CD4-positive, alpha-beta T cell treated with Interleukin-1 beta for 1 hour (primary cell): ENCODE results near the gene COL10A1.

ENCODE experiments used
- DNase-seq, 2 donors: peaks; one replicate each; pipeline ENCODE4 v3.0.0-alpha.2; 2020 to 2022

The COL10A1 gene

DNA sequence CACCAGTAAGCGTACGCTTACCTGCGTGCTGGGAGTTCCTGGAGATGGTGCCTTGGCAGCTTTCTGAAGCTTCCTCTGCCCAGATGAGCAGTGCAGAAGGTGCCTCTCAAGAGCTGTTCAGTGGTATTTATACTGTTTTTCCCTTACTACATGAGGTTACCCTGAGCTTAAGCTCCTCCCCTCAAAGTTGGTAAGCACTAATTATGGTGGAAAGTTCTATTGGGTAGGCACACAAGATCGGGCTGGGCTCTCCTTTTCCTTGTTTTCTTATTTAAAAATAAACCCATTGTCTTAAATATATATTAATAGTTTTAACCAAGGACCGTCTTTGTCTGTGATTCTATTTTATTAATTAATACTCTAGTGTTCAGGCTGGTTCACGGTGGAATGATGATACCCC, at the start of gene COL10A1:
TSS of gene COL10A1 (minus strand) at position 101 of the 400 bp plus-strand sequence. CDS start 640 bp downstream, outside the sequence.
- DNase-seq: no peak

- no peak for DNase-seq
These were observed 49.4 kb upstream of the COL10A1 start for GRCh38 chr6:116175344-116175743.

- DNase-seq: no peak
These were observed 48.0 kb upstream of the COL10A1 start for GRCh38 chr6:116173928-116174327.

DNA sequence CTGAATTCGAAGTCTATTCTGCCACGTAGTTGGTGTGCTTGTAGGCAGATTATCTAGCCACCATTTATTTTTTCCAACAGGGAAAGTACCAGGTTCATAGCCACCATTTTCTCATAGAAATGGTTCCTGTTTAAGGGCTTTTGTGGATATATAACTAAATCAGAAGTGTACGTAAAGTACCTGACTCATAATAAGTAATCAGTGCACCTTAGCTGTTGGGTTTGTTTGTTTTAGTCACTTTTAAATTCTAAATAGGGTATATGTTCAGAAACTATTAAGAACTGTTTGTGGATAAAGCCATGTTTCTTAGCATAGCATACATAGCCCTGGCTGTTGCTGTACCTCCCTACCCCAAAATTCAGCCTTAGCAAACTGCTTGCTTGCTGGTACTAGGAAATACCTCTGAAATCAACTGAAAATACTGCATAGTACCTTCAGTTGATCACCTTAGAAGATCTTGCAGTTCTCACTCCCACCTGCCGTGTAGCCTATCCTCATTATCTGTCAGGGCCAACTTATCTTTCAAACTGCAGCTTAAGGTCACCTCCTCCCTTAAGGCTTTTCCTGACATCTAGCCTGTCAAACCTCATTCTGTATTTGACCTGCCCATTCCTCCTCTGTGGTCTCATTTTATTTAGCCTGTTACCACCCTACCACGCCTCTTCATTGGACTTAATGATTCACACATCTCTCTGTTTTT, 44.6 kb upstream of the COL10A1 start:
- no peak for DNase-seq

GRCh38 chr6:116169880-116170279, 43.9 kb upstream of the COL10A1 start:
- no peak for DNase-seq

- DNase-seq: no peak
These were observed 42.2 kb upstream of the COL10A1 start for GRCh38 chr6:116168148-116168547.

- DNase-seq: no peak
These were observed 40.4 kb upstream of the COL10A1 start for GRCh38 chr6:116166369-116166768.

DNA sequence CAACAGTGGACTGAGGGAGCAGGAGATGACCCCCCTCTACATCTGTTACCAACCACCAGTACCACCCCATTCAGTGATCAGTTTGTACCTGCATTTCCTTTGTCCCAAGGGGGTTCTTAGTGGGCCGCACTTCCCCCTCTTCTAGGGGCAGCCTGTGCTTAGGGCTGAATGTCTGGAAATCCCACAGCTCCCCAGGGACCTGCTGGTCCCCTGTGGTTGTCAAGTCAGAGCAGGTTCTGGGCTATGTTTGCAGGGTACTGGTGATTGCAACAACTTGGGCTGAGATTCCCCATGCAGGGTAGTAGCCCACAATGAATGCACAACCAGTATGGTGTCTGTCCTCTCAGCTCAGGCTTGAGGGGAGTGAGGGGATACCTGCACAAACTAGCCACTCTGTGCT, 39.7 kb upstream of the COL10A1 start:
- peak in 1 of 2 donors; percentile 15 for DNase-seq

DNA sequence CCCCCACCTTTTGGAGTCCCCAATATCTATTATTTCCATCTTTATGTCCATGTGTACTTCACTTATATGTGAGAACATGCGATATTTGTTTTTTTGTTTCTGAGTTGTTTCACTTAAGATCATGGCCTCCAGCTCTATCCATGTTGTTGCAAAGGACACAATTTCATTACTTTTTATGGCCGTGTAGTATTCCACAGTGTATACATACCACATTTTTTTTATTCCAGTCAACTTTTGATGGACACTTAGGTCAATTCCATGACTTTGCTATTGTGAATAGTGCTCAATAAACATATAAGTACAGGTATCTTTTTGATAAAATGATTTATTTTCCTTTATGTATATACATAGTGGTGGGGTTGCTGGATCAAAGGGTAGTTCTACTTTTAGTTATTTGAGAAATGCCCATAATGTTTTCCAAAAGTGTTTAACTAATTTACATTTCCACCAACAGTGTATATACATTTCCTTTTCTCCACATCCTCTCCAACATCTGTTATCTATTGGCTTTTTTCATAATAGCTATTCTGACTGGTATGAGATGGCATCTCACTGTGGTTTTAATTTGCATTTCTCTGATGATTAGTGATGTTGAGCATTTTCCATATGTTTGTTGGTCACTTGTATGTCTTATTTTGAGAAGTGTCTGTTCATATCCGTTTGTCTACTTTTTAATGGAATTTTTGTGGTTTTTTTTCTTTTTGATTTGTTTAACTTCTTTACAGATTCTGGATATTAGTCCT, 34.0 kb upstream of the COL10A1 start:
- DNase-seq: no peak

DNA sequence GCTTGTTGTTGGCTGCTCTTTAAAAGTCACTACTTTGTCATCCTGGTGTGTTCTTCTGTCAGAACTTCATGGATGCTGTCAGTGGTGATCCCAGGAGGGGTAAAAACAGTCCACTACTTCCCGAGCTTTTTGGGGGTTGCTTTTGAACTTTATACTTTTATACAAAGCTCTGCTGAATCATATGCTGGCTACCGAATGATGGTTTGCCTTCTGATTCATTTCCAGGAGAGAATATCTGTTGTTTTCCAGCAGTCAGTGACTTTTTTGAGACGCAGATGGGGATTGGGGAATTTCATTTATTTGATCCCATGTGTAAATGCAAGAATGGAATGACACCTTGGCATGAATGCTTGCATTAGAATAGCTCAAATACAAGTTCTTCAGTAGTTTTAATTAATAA, 32.7 kb upstream of the COL10A1 start:
- DNase-seq: no peak

- no peak for DNase-seq
These were observed 31.5 kb upstream of the COL10A1 start for GRCh38 chr6:116157391-116157790.

- DNase-seq: no peak
These were observed 30.7 kb upstream of the COL10A1 start for GRCh38 chr6:116156405-116157326.

GRCh38 chr6:116154887-116155286, 29.0 kb upstream of the COL10A1 start:
- DNase-seq: no peak

GRCh38 chr6:116152620-116153019, 26.7 kb upstream of the COL10A1 start:
- DNase-seq: no peak

GRCh38 chr6:116145803-116146675, 20.1 kb upstream of the COL10A1 start:
- no peak for DNase-seq

GRCh38 chr6:116144605-116145004, 18.7 kb upstream of the COL10A1 start:
- DNase-seq: no peak

GRCh38 chr6:116139917-116140316, 14.0 kb upstream of the COL10A1 start:
- no peak for DNase-seq

DNA sequence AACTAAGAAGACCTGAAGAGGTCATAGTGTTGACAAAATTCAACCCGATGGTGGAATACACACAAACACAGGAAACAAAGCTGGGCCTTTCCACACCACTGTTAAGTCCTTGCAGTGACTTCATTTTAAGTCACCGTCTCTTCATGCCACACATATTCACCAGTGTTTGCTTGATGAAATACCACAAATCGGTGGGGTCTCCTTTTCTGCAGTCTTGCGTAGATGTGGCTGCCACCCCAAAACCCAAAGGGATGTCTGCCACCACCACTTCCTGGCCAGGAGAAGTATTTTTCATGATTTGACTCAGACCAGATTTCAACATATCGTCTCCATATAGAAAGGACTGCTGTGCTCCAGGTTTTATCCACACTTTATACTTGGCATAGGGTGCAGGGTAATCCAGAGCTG, 11.0 kb upstream of the COL10A1 start:
- peak in 1 of 2 donors; percentile 15 for DNase-seq

DNA sequence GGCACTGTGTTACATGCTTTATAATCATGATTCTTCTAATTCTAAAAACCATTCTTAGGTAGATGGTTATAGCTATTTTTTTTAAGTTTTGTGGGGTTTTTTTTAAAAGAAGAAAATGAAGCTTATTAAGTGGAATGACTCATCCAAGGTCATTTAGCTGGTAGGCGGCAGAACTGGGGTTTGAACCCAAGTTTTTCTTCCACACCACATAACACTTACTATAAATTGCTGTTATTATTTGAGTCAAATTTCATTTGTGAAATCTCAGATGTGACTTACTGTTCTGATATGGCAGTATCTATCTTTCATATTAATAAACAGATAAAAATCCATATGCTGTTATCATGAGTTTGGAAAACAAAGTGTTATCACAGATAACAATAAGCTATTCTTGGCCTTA, 10.4 kb upstream of the COL10A1 start:
- no peak for DNase-seq

DNA sequence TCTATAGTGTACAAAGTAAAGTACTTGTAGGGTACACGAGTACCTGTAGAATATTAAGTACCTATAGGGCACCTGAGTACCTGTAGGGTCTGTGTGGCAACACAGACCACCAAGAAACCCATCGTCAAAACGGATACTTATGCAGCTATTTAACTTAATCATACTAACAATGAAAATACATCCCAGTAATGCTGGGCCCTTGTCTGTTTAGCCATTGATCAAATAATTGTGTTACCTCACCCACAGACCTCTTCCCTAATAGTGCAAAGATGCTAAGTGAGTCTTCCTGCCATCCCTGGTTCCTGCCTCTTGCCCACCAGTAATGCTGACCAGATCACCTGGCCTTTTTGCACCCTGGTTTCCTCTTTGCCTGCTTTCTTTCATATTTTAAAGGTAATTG, 7.5 kb upstream of the COL10A1 start:
- DNase-seq: no peak

- no peak for DNase-seq
These were observed 2.0 kb upstream of the COL10A1 start for GRCh38 chr6:116127771-116128493.

DNA sequence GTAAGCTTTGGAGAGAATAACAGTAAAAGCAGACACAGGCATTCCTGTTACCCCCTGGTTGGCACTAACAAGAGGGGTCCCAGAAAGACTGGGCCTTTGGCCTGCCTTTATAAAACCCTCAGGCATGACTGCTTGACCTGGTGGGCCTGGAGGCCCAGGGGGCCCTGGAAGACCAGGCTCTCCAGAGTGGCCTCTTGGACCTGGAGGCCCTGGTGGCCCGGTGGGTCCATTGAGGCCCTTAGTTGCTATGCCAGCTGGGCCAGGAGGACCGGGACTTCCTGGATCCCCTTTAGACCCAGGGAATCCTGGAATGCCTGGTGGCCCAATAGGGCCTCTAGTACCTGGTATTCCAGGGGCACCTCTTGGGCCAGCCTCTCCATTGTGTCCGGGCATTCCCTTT, 5.5 kb downstream of the COL10A1 start:
- DNase-seq: no peak
